ENCODE data around the gene WARS2.

Gene WARS2

DNA sequence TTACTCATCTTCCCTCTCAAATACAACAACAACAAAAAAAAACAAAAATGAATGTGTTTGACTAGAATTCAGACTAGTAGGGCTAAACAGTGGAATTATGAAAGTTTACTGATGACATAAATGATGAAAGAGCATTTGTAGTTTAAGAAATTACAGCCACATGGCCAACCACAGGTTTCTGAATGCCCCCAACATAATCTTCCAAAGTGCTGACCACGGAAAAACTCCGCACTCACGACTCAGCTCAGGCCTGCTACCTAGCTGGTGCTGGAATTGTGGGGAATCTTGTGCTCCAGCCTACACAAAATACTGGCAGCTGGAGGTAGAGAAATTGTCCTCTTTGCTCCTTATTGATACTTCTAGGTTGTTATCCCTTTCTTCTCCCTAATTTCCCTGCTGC, 128.7 kb downstream of the WARS2 start:
- Histone ChIP-seq H3K9ac (ENCODE audit: low read length) (no peak overlapping the region), H3K4me3 (ENCODE audit: low read length) (no peak overlapping the region), H3K4me1 (ENCODE audit: control insufficient read depth, insufficient read depth, low read length) (peaks cover 27% of the 10 kb centered on the region), H3K36me3 (ENCODE audit: control insufficient read depth, insufficient read depth, low read length) (no peaks in the 10 kb centered on the region), H3K27me3 (ENCODE audit: control insufficient read depth, insufficient read depth, low read length) (peaks cover 41% of the 10 kb centered on the region), H3K9me3 (ENCODE audit: control insufficient read depth, low read length) (no peaks in the 10 kb centered on the region)

DNA sequence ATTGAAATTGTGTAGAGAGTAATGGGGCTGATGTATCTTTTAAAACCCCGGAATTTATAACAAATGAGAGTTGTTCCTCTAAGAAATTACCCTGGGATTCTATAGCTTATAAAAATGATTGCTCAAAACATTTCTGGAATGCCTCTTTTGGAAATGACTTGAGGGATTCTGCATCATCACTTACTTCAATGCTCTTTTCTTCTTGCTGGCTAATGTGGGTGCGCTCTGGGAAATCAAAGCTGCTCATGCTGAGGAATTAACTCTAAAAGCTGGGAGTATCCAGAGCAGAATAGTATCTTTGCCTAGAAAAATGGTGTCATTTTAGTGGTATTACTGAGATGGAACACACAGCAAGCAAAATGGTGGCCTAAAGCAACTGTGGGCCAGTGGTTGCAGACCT, 129.3 kb downstream of the WARS2 start:
- H3K27me3 ChIP-seq (ENCODE audit: control insufficient read depth, insufficient read depth, low read length) = peaks cover 47% of the 10 kb centered on the region
- H3K4me3 ChIP-seq (ENCODE audit: low read length) = no peak overlapping the region
- no peak overlapping the region for H3K9ac ChIP-seq (ENCODE audit: low read length)
- H3K36me3 ChIP-seq (ENCODE audit: control insufficient read depth, insufficient read depth, low read length) = no peaks in the 10 kb centered on the region
- peaks cover 27% of the 10 kb centered on the region for H3K4me1 ChIP-seq (ENCODE audit: control insufficient read depth, insufficient read depth, low read length)
- H3K9me3 ChIP-seq (ENCODE audit: control insufficient read depth, low read length) = no peaks in the 10 kb centered on the region

DNA sequence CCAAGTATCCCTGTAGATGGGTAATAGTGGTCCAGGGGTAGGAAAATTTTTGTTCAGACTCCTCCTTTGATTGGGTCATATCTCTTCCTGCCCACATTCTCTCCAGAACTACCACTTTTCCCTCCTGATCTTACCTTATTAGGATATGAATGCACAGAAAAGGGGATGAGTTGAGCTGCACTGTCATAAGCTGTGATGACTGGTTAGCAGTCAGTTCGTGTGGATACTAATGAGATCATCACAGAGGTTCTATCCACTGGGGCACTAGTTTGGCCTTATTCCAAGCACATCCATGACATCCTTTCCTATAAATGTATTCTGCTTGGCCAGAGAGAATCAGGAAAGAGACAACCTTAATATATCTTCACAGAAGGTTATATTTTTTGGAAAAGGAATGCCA, 130.3 kb downstream of the WARS2 start:
- H3K9ac ChIP-seq (ENCODE audit: low read length) = no peak overlapping the region
- peaks cover 24% of the 10 kb centered on the region for H3K4me1 ChIP-seq (ENCODE audit: control insufficient read depth, insufficient read depth, low read length)
- H3K36me3 ChIP-seq (ENCODE audit: control insufficient read depth, insufficient read depth, low read length) = no peaks in the 10 kb centered on the region
- no peaks in the 10 kb centered on the region for H3K9me3 ChIP-seq (ENCODE audit: control insufficient read depth, low read length)
- no peak overlapping the region for H3K4me3 ChIP-seq (ENCODE audit: low read length)
- H3K27me3 ChIP-seq (ENCODE audit: control insufficient read depth, insufficient read depth, low read length) = peaks cover 56% of the 10 kb centered on the region

DNA sequence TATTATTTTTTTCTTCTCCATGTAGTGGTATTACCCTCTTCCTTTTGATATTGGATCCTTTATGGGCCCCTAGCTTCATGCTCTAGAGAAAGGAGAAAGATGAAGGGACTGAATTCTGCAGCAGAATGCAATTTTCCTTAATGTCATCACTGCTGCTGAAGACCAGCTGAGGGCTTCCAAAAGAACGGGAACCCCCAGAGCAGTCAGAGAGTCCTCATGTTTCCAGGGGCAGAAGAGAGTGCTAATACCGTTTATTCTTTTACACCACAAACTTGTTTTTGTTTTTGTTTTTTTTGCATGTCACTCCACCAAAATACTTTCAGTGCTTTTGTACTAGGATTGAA, 131.2 kb downstream of the WARS2 start:
- H3K27me3 ChIP-seq (ENCODE audit: control insufficient read depth, insufficient read depth, low read length) = peaks cover 66% of the 10 kb centered on the region
- H3K36me3 ChIP-seq (ENCODE audit: control insufficient read depth, insufficient read depth, low read length) = no peaks in the 10 kb centered on the region
- no peaks in the 10 kb centered on the region for H3K9me3 ChIP-seq (ENCODE audit: control insufficient read depth, low read length)
- H3K4me3 ChIP-seq (ENCODE audit: low read length) = no peak overlapping the region
- H3K4me1 ChIP-seq (ENCODE audit: control insufficient read depth, insufficient read depth, low read length) = peaks cover 21% of the 10 kb centered on the region
- H3K9ac ChIP-seq (ENCODE audit: low read length) = no peak overlapping the region

DNA sequence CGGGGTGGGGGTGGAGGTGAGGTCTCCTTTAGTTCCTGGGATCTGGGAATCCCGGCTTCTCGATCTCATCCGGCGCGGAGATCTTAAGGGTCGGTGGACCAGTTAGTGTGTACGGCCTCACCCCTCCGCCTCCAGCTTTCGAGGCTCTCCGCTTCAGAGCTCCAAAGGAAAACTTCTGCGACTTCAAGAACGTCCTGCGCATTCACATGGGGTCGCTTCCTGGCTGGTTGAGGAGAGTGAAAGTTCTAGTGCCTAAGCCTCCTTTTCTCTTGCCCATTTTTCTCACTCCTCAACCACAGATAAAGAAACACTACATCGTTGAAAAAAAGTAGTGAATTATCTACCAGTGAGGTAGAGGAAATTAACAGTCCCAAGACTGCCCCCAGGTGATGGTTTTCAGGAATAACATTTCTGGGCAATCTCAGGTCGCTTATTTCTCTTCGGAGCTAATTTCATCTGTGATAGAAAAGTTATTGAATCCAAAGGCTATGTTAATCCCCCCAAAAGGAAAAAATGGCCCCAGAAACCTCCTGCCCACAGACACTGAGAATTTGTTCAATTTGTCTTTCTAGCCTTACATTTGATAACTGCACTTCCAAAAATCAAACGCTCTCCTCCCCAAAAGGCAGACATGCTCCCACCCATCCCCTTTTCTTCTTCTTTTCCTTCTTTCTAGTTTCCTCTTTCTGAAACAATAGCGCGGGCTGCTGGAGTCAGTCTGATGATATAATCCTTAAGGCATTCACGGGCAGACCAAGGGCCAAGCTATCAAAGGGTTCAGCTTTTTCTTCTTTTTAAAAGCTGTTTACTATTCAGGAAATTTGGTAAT, 131.8 kb downstream of the WARS2 start:
- Histone ChIP-seq H3K4me1 (ENCODE audit: control insufficient read depth, insufficient read depth, low read length) (peaks cover 21% of the 10 kb centered on the region), H3K9ac (ENCODE audit: low read length) (peak overlapping the region; percentile 50), H3K4me3 (ENCODE audit: low read length) (peak overlapping the region; percentile 42), H3K27me3 (ENCODE audit: control insufficient read depth, insufficient read depth, low read length) (peaks cover 72% of the 10 kb centered on the region), H3K36me3 (ENCODE audit: control insufficient read depth, insufficient read depth, low read length) (no peaks in the 10 kb centered on the region), H3K9me3 (ENCODE audit: control insufficient read depth, low read length) (no peaks in the 10 kb centered on the region)

DNA sequence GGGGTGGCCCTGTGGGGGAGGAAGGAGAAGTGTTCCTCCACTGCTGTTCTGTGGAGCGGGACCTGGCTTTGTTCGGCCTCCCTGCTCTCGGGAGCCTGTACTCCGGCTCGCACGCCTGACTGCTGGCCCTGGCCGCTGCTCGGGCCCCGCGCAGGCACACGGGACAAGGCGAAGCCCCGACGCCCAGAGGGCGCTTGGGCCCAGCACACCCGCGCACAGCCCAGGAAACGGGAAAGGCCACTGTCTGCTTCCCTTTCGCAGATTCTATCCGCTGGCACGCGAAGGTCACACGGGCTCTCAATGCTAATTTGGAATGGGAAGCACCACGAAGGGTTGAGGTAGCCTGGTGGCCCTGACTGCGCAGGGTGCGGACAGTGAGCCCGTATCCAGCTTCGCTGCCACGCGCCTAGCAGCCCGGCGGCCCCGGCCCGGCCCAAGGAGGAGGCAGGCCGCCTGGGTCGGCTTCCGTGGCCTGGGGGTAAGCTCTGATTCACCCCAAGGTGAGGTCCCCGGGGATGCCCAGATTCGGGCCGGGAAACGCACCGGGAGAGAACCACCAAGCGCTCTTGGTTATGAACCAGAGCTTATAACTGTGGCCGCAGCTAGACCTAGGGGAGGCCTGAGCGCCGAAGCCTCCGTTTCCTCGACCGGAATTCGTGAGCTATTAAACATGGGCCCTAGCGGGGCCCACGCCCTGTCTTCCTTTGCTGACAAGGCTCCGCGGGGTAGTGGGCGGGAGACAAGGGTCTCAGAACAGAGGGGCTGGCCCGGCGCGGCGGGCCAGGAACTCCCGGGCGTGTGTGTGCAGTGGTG, 132.6 kb downstream of the WARS2 start:
- Histone ChIP-seq H3K4me1 (ENCODE audit: control insufficient read depth, insufficient read depth, low read length) (peaks cover 24% of the 10 kb centered on the region), H3K36me3 (ENCODE audit: control insufficient read depth, insufficient read depth, low read length) (no peaks in the 10 kb centered on the region), H3K9ac (ENCODE audit: low read length) (peak overlapping the region; percentile 50), H3K4me3 (ENCODE audit: low read length) (peak overlapping the region; percentile 42), H3K9me3 (ENCODE audit: control insufficient read depth, low read length) (no peaks in the 10 kb centered on the region), H3K27me3 (ENCODE audit: control insufficient read depth, insufficient read depth, low read length) (peaks cover 80% of the 10 kb centered on the region)

DNA sequence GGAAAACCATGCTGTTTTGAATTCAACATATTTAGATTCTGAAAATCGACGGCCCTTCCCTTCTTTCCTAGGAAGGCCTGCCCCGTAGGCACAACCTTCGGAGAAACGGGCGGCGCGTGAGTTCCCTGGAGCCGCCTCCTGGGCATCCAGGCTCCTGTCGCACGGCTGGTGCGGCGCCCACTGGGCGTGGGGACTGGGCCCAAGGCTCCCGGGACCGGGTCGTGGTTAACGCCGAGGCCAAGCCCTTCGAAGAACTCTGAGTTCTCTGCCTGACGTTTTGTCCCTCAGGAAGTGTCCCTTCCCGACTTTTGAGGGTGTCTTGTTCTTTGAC, 133.1 kb downstream of the WARS2 start:
- Histone ChIP-seq H3K9ac (ENCODE audit: low read length) (no peak overlapping the region), H3K4me3 (ENCODE audit: low read length) (no peak overlapping the region), H3K4me1 (ENCODE audit: control insufficient read depth, insufficient read depth, low read length) (peaks cover 30% of the 10 kb centered on the region), H3K36me3 (ENCODE audit: control insufficient read depth, insufficient read depth, low read length) (no peaks in the 10 kb centered on the region), H3K27me3 (ENCODE audit: control insufficient read depth, insufficient read depth, low read length) (peaks cover 85% of the 10 kb centered on the region), H3K9me3 (ENCODE audit: control insufficient read depth, low read length) (no peaks in the 10 kb centered on the region)

DNA sequence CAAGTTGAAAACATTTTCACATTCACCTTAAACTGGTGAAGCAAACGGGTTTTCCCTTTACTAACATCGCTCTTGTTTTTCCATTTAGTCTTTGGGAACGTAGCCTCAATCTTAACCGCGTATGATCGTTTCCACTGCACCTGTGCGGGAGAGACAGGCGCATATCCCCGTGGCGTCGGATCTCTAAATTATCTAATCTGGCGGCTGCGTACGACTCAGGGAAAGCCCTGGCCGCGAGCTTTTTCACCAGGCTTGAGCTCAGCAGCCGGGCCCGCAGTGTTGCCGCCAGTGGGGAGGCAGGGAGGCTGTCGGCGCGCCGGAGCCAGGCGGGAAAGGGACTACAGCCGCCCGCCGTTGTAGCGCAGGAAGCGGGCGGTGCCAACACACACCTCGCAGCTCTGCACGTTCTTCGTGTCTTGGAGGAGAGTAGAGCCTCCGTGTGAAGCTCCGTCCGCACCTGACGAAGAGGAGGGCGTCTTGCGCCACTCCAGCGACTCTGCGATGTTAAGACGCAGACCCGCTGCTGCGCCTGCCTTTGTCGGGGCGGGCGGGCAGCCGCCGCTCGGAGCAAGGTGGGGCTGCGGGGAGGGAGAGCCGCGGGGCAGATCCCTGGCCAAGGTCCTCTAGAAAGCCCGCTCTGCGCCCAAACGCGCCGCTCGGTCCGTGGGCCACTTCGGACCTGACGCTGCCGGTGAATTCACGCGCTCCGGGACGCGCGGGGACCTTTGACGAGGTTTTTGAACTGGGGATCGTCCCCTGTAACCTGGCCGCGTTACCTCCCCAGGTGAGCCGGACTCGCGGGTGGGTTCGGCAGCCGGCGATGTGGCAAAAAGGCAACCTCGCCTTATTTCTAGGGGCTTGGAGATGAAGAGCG, 133.8 kb downstream of the WARS2 start:
- Histone ChIP-seq H3K9ac (ENCODE audit: low read length) (no peak overlapping the region), H3K9me3 (ENCODE audit: control insufficient read depth, low read length) (no peaks in the 10 kb centered on the region), H3K36me3 (ENCODE audit: control insufficient read depth, insufficient read depth, low read length) (no peaks in the 10 kb centered on the region), H3K27me3 (ENCODE audit: control insufficient read depth, insufficient read depth, low read length) (peaks cover 92% of the 10 kb centered on the region), H3K4me3 (ENCODE audit: low read length) (no peak overlapping the region), H3K4me1 (ENCODE audit: control insufficient read depth, insufficient read depth, low read length) (peaks cover 32% of the 10 kb centered on the region)

DNA sequence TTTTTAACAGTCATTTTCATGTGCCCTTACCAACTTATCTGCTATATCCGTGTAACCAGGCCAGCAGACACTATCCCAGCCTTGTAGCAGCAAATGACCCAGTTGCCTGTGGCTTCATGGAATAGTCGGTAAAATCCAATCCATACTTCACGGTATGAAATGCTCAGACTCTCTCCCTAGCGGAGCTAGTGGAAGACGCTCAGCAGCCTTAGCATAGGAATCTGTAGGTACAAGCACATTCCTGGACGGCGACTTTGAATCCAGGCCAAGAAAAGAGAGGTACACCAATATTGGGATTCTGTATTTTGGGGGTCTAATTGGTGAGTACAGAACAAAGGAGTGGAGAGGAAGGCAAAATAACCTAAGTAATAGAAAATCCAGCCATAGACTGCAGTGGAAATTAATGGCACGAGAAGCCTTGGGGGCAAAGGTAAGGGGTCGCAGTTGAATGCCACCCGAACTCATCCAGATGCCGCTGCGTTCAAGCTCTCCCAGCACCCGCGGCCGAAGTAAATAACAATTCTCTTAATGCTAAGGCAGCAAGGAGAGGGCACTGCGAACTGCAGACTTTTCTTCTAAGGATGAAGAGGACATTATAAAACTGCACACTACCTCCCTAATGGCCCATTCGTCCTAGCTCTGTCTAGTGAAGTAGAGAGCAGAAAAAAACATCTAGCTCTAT, 134.6 kb downstream of the WARS2 start:
- no peaks in the 10 kb centered on the region for H3K36me3 ChIP-seq (ENCODE audit: control insufficient read depth, insufficient read depth, low read length)
- H3K9ac ChIP-seq (ENCODE audit: low read length) = no peak overlapping the region
- H3K4me1 ChIP-seq (ENCODE audit: control insufficient read depth, insufficient read depth, low read length) = peaks cover 36% of the 10 kb centered on the region
- H3K4me3 ChIP-seq (ENCODE audit: low read length) = no peak overlapping the region
- no peaks in the 10 kb centered on the region for H3K9me3 ChIP-seq (ENCODE audit: control insufficient read depth, low read length)
- peaks cover 97% of the 10 kb centered on the region for H3K27me3 ChIP-seq (ENCODE audit: control insufficient read depth, insufficient read depth, low read length)

DNA sequence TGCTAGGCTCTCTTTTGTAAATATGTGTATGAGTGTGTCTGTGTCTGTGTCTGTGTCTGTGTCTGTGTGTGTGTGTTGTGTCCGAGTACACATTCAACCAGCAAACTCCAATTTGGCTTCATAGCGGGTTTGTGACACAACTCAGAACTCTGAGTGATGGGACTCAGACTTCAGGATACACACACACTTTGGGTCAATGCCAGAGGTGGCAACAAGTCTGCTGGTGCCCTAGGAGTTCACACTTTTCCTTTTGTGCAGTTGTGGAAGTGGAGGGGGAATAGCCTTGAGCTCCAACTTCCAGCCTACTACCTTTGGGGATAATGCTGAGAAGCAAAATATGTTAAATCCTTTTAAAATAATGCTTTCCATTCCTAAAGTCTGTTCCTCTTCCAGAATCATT, 135.7 kb downstream of the WARS2 start:
- no peak overlapping the region for H3K9ac ChIP-seq (ENCODE audit: low read length)
- H3K36me3 ChIP-seq (ENCODE audit: control insufficient read depth, insufficient read depth, low read length) = no peaks in the 10 kb centered on the region
- H3K4me1 ChIP-seq (ENCODE audit: control insufficient read depth, insufficient read depth, low read length) = peaks cover 46% of the 10 kb centered on the region
- H3K27me3 ChIP-seq (ENCODE audit: control insufficient read depth, insufficient read depth, low read length) = peaks cover 97% of the 10 kb centered on the region
- no peak overlapping the region for H3K4me3 ChIP-seq (ENCODE audit: low read length)
- H3K9me3 ChIP-seq (ENCODE audit: control insufficient read depth, low read length) = no peaks in the 10 kb centered on the region

DNA sequence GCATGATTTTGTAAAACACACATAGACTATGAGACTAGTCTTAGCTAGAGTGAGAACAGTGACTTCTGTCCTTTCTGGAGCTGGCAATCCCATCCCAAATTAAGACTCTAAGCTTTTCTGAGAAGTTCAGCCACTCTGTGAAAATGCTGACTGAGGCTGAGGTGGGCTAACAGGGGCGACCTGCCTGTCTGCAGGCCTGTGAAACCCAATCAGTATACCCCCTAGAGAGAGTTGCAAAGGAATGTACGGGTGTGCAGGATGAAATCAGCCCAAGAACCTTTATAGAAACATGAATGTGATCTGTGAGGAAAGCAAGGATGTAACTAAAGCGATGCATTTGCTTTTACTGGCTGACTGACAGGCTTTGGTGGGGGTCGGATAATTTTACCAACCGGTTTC, 136.3 kb downstream of the WARS2 start:
- Histone ChIP-seq H3K4me1 (ENCODE audit: control insufficient read depth, insufficient read depth, low read length) (peaks cover 46% of the 10 kb centered on the region), H3K27me3 (ENCODE audit: control insufficient read depth, insufficient read depth, low read length) (peaks cover 97% of the 10 kb centered on the region)

More for the DNA sequence above, 136.3 kb downstream of the WARS2 start:
- no peaks in the 10 kb centered on the region for H3K36me3 ChIP-seq (ENCODE audit: control insufficient read depth, insufficient read depth, low read length)
- no peak overlapping the region for H3K9ac ChIP-seq (ENCODE audit: low read length)
- H3K4me3 ChIP-seq (ENCODE audit: low read length) = no peak overlapping the region
- H3K9me3 ChIP-seq (ENCODE audit: control insufficient read depth, low read length) = no peaks in the 10 kb centered on the region

Measured in mucosa of stomach (tissue), 1 donor.